HG03064 (cell line): ENCODE data around the gene ZNF341.

Source experiments
- ATAC-seq: cut with Tn5 transposase; IDR thresholded peaks from one replicate; pipeline ENCODE4 v1.9.1; 2021; ENCODE audit warnings: low read depth; ENCODE audit not compliant: unreplicated experiment

The ZNF341 gene

GRCh38 chr20:33701629-33702450 is 30.0 kb upstream of the ZNF341 start:
- ATAC-seq = no peak

- ATAC-seq = no peak
Observed at GRCh38 chr20:33702861-33703260, 28.9 kb upstream of the ZNF341 start.

GRCh38 chr20:33703498-33704137 is 28.2 kb upstream of the ZNF341 start:
- ATAC-seq = no peak

GRCh38 chr20:33704197-33704924 is 27.4 kb upstream of the ZNF341 start:
- ATAC-seq = no peak

- ATAC-seq = no peak
Observed at GRCh38 chr20:33707668-33708067, 24.1 kb upstream of the ZNF341 start.

GRCh38 chr20:33709398-33709797 is 22.4 kb upstream of the ZNF341 start:
- ATAC-seq = no peak

GRCh38 chr20:33709905-33710541 is 21.8 kb upstream of the ZNF341 start:
- no peak for ATAC-seq

- no peak for ATAC-seq
Observed at GRCh38 chr20:33710681-33711445, 20.9 kb upstream of the ZNF341 start.

GRCh38 chr20:33711446-33711738 is 20.4 kb upstream of the ZNF341 start:
- ATAC-seq = no peak

GRCh38 chr20:33713865-33714367 is 17.9 kb upstream of the ZNF341 start:
- no peak for ATAC-seq

- ATAC-seq = no peak
Observed at GRCh38 chr20:33716498-33716897, 15.3 kb upstream of the ZNF341 start.

GRCh38 chr20:33719277-33719988 is 12.4 kb upstream of the ZNF341 start:
- ATAC-seq = no peak

- peak; percentile 87 for ATAC-seq
Observed at GRCh38 chr20:33719989-33720709, 11.6 kb upstream of the ZNF341 start, which contains the start of gene PXMP4. PXMP4 (minus strand) TSS chr20:33720310; CDS start chr20:33720207, 103 bp downstream.

GRCh38 chr20:33721391-33722140 is 10.2 kb upstream of the ZNF341 start:
- no peak for ATAC-seq

GRCh38 chr20:33724439-33725094 is 7.2 kb upstream of the ZNF341 start:
- ATAC-seq = no peak

- no peak for ATAC-seq
Observed at GRCh38 chr20:33725607-33726264, 6.1 kb upstream of the ZNF341 start.

GRCh38 chr20:33727115-33727479 is 4.7 kb upstream of the ZNF341 start:
- ATAC-seq = no peak
